RKO (cell line): ENCODE data around the gene SMARCA4.
"Not testable (repeated sequence)": the region's sequence is repeated elsewhere in the genome, so short reads cannot be mapped to it uniquely, and the experiment has no call there.

Source experiments
- DNase-seq: peaks from one replicate; pipeline ENCODE4 v3.0.0-alpha.2; 2016; ENCODE audit warnings: low spot score

The SMARCA4 gene

GRCh38 chr19:10928563-10929401 is 32.0 kb upstream of the SMARCA4 start, which contains the start of the genes TIMM29 and YIPF2:
TIMM29 (plus strand) TSS chr19:10928811; CDS start chr19:10928823, 12 bp downstream.
YIPF2 (minus strand) TSS chr19:10928639; CDS start chr19:10928410, 229 bp downstream.
- peak; percentile 99 for DNase-seq

- DNase-seq = no peak
Measured at GRCh38 chr19:10929402-10929794, 31.4 kb upstream of the SMARCA4 start.

GRCh38 chr19:10935371-10936059 is 25.3 kb upstream of the SMARCA4 start:
- DNase-seq = no peak

GRCh38 chr19:10936661-10937084 is 24.2 kb upstream of the SMARCA4 start:
- peak; percentile 86 for DNase-seq

GRCh38 chr19:10941649-10942048 is 19.2 kb upstream of the SMARCA4 start:
- DNase-seq = not testable (repeated sequence)

GRCh38 chr19:10943412-10943811 is 17.4 kb upstream of the SMARCA4 start:
- not testable (repeated sequence) for DNase-seq

GRCh38 chr19:10945264-10945663 is 15.6 kb upstream of the SMARCA4 start:
- DNase-seq = no peak

GRCh38 chr19:10946958-10947657 is 13.7 kb upstream of the SMARCA4 start:
- no peak for DNase-seq

GRCh38 chr19:10952809-10953208 is 8.0 kb upstream of the SMARCA4 start:
- no peak for DNase-seq

- DNase-seq = not testable (repeated sequence)
Measured at GRCh38 chr19:10959277-10959968, 1.4 kb upstream of the SMARCA4 start.

- peak; percentile 47 for DNase-seq
Measured at GRCh38 chr19:10961073-10961860, 437 bp downstream of the SMARCA4 start.

GRCh38 chr19:10962863-10963262 is 2.0 kb downstream of the SMARCA4 start:
- no peak for DNase-seq

- no peak for DNase-seq
Measured at GRCh38 chr19:10963865-10964264, 3.0 kb downstream of the SMARCA4 start.

GRCh38 chr19:10964903-10965302 is 4.1 kb downstream of the SMARCA4 start:
- DNase-seq = no peak

GRCh38 chr19:10965398-10965797 is 4.6 kb downstream of the SMARCA4 start:
- no peak for DNase-seq

GRCh38 chr19:10966809-10967208 is 6.0 kb downstream of the SMARCA4 start:
- DNase-seq = no peak

- no peak for DNase-seq
Measured at GRCh38 chr19:10968527-10969135, 7.8 kb downstream of the SMARCA4 start.

GRCh38 chr19:10971107-10971726 is 10.4 kb downstream of the SMARCA4 start:
- no peak for DNase-seq

- no peak for DNase-seq
Measured at GRCh38 chr19:10975374-10976130, 14.7 kb downstream of the SMARCA4 start.
